ENCODE data around the gene CHMP4A.
A peak's percentile ranks its signal among the peaks of the same experiment; 100 is the strongest.

CHMP4A gene

DNA sequence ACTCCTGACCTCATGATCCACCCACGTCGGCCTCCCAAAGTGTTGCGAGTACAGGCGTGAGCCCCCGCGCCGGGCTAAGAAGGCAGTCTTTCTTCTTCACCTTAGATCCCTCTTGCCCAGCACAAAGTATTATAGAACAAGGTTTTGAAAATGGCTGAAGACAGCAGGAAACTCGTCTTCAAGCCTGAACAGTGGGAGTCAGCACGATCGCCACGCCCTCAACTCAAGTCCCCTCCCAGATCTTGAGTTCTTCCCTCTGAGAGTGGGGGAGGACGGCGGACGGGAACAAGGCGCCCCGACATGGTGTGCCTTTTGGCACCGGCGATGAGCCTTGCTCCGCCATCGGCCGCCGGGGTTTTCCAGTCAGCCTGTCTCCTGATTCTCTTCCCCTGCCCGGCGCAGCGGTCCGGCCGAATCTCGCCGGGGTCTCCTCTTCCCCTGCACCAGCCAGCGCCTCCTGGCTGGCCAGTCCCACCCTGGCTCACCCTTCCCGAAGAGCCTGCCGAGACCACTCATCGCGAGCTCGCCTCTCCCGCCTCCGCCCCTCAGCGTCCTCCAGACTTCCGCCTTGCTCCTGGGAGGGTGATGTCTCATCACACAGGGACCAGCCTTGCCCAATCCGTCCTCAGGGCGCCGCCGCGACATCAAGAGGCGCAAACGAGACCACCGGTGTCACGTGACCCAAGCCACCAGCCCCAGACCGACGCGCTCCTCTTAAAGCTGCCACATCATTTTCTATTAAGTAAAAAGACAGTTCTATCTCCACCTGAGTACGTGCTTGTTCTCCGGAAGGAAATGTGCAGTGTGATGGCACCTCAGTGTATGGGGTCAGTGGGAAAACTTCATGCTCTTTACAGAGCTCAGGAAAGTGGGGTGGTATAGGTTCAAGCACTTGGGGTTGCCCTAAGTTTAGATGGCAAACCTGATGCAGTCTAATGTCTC, at the start of gene CHMP4A:
CHMP4A (minus strand) TSS at position 565 of the 942 bp plus-strand sequence; CDS start at position 516, 49 bp downstream.
- peak within 1 kb of the TSS; percentile 82 for H3K4me3 ChIP-seq (ENCODE audit: low read depth, low read length)
- TF ChIP-seq CTCF (IDR thresholded peaks at IDR 0.05; ENCODE audit: low read depth, low read length) (no peak), MYC (IDR thresholded peaks at IDR 0.05; ENCODE audit: low read depth, low read length) (peak; percentile 77; the same call in 1 of the 2 replicates), POLR2A (IDR thresholded peaks at IDR 0.05; ENCODE audit: extremely low read depth, insufficient read length) (peak; percentile 94), MAX (IDR thresholded peaks at IDR 0.05; ENCODE audit: low read depth, low read length) (peak; percentile 85)
- peak; percentile 99 for DNase-seq (ENCODE audit: low read depth)

DNA sequence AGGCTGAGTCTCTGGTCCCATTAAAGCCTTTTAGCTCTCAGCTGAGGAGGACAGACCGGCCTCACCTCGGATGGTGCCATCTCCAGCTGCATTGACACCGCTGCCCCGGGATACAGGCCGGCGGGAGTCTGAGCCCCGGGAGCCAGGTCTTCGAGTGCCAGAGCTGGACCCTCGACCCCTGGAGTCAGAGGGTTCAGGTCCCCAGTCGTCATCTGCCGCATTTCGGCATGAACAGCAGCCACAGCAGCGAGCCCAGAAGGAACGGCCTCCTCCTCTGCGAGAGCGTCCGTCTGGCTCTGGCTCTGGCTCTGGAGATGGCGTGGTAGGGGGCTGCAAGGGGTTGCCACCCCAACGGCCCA, 48.7 kb upstream of the CHMP4A start:
- no peak for DNase-seq (ENCODE audit: low read depth)
- no peak for TF ChIP-seq CTCF (IDR thresholded peaks at IDR 0.05; ENCODE audit: low read depth, low read length)
- TF ChIP-seq MAX (IDR thresholded peaks at IDR 0.05; ENCODE audit: low read depth, low read length): no peak
- TF ChIP-seq MYC (IDR thresholded peaks at IDR 0.05; ENCODE audit: low read depth, low read length): no peak
- no peak for TF ChIP-seq POLR2A (IDR thresholded peaks at IDR 0.05; ENCODE audit: extremely low read depth, insufficient read length)
- no peak overlapping the region for H3K4me3 ChIP-seq (ENCODE audit: low read depth, low read length)

- DNase-seq (ENCODE audit: low read depth): no peak
These were observed 48.1 kb upstream of the CHMP4A start for GRCh38 chr14:24261256-24261968.

GRCh38 chr14:24260780-24261157, 47.5 kb upstream of the CHMP4A start:
- DNase-seq (ENCODE audit: low read depth): no peak
- H3K4me3 ChIP-seq (ENCODE audit: low read depth, low read length): no peak overlapping the region
- TF ChIP-seq CTCF (IDR thresholded peaks at IDR 0.05; ENCODE audit: low read depth, low read length): no peak
- no peak for TF ChIP-seq MAX (IDR thresholded peaks at IDR 0.05; ENCODE audit: low read depth, low read length)
- TF ChIP-seq MYC (IDR thresholded peaks at IDR 0.05; ENCODE audit: low read depth, low read length): no peak
- no peak for TF ChIP-seq POLR2A (IDR thresholded peaks at IDR 0.05; ENCODE audit: extremely low read depth, insufficient read length)

More at GRCh38 chr14:24261256-24261968, 48.1 kb upstream of the CHMP4A start:
- no peak overlapping the region for H3K4me3 ChIP-seq (ENCODE audit: low read depth, low read length)
- no peak for TF ChIP-seq MAX (IDR thresholded peaks at IDR 0.05; ENCODE audit: low read depth, low read length)
- no peak for TF ChIP-seq POLR2A (IDR thresholded peaks at IDR 0.05; ENCODE audit: extremely low read depth, insufficient read length)
- no peak for TF ChIP-seq CTCF (IDR thresholded peaks at IDR 0.05; ENCODE audit: low read depth, low read length)
- no peak for TF ChIP-seq MYC (IDR thresholded peaks at IDR 0.05; ENCODE audit: low read depth, low read length)

- no peak for DNase-seq (ENCODE audit: low read depth)
- H3K4me3 ChIP-seq (ENCODE audit: low read depth, low read length): no peak overlapping the region
- TF ChIP-seq MYC (IDR thresholded peaks at IDR 0.05; ENCODE audit: low read depth, low read length) (no peak), POLR2A (IDR thresholded peaks at IDR 0.05; ENCODE audit: extremely low read depth, insufficient read length) (no peak), CTCF (IDR thresholded peaks at IDR 0.05; ENCODE audit: low read depth, low read length) (no peak), MAX (IDR thresholded peaks at IDR 0.05; ENCODE audit: low read depth, low read length) (no peak)
These were observed 46.9 kb upstream of the CHMP4A start for GRCh38 chr14:24260026-24260779.
